ENCODE measurements around the gene CDYL2.

CDYL2 gene

GRCh38 chr16:80716564-80717139 lies 87.7 kb downstream of the CDYL2 start:
- CTCF ChIA-PET, result interaction anchor here (1.3 kb wide), 1 partner anchor 189 kb away, joined by 3 read pairs; no protein-coding TSS in a partner anchor

GRCh38 chr16:80711406-80711805 lies 93.0 kb downstream of the CDYL2 start:
- ChIA-PET POLR2A (no interaction called here), CTCF (interaction anchor here (0.9 to 1.8 kb wide), 3 partner anchors 12 to 185 kb away, joined by 3 to 6 read pairs (median 4); no protein-coding TSS in a partner anchor)
- no peak for DNase-seq (ENCODE audit: extremely low spot score)
- no peak for TF ChIP-seq CTCF (IDR thresholded peaks at IDR 0.05; ENCODE audit: control extremely low read depth, extremely low read depth, low read depth, missing control alignments)

More at GRCh38 chr16:80716564-80717139, 87.7 kb downstream of the CDYL2 start:
- no peak for DNase-seq (ENCODE audit: extremely low spot score)
- no peak for TF ChIP-seq CTCF (IDR thresholded peaks at IDR 0.05; ENCODE audit: control extremely low read depth, extremely low read depth, low read depth, missing control alignments)
- POLR2A ChIA-PET, result no interaction called here

GRCh38 chr16:80710918-80711317 lies 93.5 kb downstream of the CDYL2 start:
- POLR2A ChIA-PET, result no interaction called here
- no peak for TF ChIP-seq CTCF (IDR thresholded peaks at IDR 0.05; ENCODE audit: control extremely low read depth, extremely low read depth, low read depth, missing control alignments)
- peak; percentile 25 for DNase-seq (ENCODE audit: extremely low spot score)
- CTCF ChIA-PET, result interaction anchor here (0.9 to 1.8 kb wide), 3 partner anchors 11 to 184 kb away, joined by 3 to 6 read pairs (median 4); no protein-coding TSS in a partner anchor

GRCh38 chr16:80708823-80709222 lies 95.6 kb downstream of the CDYL2 start:
- ChIA-PET CTCF (no interaction called here), POLR2A (no interaction called here)
- no peak for DNase-seq (ENCODE audit: extremely low spot score)
- TF ChIP-seq CTCF (IDR thresholded peaks at IDR 0.05; ENCODE audit: control extremely low read depth, extremely low read depth, low read depth, missing control alignments), result no peak

- CTCF ChIA-PET, result no interaction called here
- DNase-seq (ENCODE audit: extremely low spot score), result no peak
- POLR2A ChIA-PET, result no interaction called here
- no peak for TF ChIP-seq CTCF (IDR thresholded peaks at IDR 0.05; ENCODE audit: control extremely low read depth, extremely low read depth, low read depth, missing control alignments)
Measured at GRCh38 chr16:80707686-80708085, 96.7 kb downstream of the CDYL2 start.

GRCh38 chr16:80705596-80705995 lies 98.8 kb downstream of the CDYL2 start:
- POLR2A ChIA-PET, result no interaction called here
- TF ChIP-seq CTCF (IDR thresholded peaks at IDR 0.05; ENCODE audit: control extremely low read depth, extremely low read depth, low read depth, missing control alignments), result no peak
- CTCF ChIA-PET, result no interaction called here
- DNase-seq (ENCODE audit: extremely low spot score), result no peak
